VCaP (cell line): ENCODE measurements around the gene ARHGAP25.

Source experiments
- H3K27ac ChIP-seq: fragments of 450-650 bp; 2 replicates; pipeline ENCODE4 v1.5.1; 2017
- TF ChIP-seq, protein P1 (sequence below): fragments of 450-650 bp; conservative IDR thresholded peaks from 2 replicates; pipeline ENCODE4 v1.5.1; 2017; ENCODE audit warnings: mild to moderate bottlenecking, moderate library complexity

ARHGAP25 gene

DNA sequence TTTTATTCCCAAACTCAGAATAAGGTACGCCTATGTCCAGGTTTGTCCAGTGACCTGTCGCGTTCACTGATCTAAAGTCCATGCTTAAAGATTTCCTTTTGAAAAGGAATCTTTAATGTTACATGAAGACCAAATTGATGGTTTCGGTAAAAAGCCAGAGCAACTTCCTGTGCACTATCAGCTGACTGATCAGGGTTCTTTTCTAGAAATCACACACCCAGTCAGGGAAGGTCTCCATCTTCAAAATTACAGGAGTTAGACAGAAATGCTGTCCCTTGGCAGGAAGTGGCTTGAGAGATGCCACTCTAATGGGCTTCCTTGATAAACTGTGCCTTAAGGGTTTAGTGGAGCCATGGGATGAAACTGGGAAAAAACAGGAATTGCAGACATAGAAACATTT, 14.7 kb upstream of the ARHGAP25 start:
- no peak overlapping the region for H3K27ac ChIP-seq
- TF ChIP-seq, protein P1, sequence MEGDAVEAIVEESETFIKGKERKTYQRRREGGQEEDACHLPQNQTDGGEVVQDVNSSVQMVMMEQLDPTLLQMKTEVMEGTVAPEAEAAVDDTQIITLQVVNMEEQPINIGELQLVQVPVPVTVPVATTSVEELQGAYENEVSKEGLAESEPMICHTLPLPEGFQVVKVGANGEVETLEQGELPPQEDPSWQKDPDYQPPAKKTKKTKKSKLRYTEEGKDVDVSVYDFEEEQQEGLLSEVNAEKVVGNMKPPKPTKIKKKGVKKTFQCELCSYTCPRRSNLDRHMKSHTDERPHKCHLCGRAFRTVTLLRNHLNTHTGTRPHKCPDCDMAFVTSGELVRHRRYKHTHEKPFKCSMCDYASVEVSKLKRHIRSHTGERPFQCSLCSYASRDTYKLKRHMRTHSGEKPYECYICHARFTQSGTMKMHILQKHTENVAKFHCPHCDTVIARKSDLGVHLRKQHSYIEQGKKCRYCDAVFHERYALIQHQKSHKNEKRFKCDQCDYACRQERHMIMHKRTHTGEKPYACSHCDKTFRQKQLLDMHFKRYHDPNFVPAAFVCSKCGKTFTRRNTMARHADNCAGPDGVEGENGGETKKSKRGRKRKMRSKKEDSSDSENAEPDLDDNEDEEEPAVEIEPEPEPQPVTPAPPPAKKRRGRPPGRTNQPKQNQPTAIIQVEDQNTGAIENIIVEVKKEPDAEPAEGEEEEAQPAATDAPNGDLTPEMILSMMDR, result no peak

DNA sequence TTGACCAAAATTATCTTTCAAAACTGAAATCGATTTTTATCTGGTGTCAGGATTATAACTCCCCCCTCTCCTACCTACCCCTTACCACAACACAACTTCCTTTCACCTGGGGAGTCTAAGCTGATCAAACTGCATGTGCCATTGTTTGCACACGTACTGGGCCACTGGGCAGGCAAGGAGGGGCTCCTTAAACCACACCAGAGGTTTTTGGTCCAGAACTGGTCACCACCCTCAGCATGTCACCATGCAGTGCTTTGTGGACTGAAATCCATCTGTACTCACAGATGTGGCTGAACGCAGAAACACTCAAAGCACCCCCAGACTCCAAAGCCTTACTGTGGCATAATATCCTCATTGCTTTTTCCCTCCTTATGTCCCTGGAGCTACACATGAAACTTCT, 13.9 kb upstream of the ARHGAP25 start:
- H3K27ac ChIP-seq, result no peak overlapping the region
- TF ChIP-seq, protein P1, result no peak

DNA sequence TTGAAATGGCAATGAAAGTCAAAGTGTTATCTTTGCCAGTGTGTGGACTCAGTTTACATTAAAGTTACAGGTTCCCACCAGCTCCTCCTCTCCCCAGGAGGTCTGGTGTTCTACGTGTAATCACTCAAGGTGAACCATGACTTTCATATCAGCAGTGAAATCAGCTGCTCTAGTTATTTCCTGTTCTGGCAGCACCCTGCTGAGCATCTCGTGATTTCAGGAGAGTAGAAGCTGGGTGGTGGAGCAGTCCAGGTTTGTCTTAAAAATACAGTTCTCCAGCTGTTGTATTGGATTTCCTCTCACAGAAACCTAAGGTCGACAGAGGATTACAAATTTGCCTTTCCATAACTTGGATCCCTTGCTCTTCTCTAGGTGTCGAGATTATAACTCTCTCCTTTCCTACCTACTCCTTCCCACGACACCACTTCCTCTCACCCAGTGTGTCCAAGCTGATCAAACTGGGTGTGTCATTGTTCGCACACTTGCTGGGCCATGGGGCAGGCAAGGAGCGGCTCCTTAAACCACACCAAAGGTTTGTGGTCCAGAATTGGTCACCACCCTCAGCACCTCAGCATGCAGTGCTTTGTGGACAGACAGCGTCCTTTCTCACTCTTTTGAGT, 13.0 kb upstream of the ARHGAP25 start:
- TF ChIP-seq, protein P1, result no peak
- peak overlapping the region; percentile 21; the same call in 1 of the 2 replicates for H3K27ac ChIP-seq

DNA sequence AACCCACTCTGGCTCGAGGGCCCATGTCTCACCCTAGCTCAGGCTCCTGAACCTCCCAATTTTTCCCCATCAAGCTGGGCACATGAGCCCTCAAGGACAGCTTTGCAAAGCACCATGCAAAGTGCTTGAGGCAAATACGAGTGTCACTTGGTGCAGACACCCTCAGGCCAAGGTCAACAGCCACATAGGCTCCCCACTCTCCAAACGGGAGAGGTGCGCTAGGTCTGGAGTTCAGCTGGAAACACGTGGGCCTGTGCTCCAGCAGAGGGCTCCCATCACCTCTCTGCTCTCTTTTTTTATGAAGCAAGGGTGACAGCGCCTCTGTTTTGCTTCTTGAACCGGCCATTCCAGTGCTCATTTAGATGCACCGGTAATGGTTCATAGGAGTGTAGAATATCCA, 11.9 kb upstream of the ARHGAP25 start:
- H3K27ac ChIP-seq, result no peak overlapping the region

DNA sequence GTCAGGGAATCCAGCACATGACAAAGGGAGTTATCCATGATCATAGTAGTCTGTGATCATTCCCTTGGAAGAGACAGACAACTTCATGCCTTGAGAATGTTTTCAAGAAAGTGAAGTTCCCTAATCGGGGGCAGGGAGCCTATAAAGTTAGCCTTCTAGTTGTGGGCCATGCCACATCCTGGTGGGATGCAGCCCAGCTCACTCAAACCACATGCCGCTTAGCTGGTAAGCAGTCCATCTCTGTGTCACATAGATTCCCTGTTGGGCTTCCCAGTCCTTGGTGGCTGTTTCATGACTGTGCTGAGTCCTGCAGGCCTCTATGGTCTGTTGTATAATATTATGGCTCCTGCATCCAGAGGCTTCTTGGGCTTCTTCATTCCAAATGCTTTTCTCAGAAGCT, 11.4 kb upstream of the ARHGAP25 start:
- TF ChIP-seq, protein P1, result no peak

More for the DNA sequence above, 11.9 kb upstream of the ARHGAP25 start:
- TF ChIP-seq, protein P1, result no peak

DNA sequence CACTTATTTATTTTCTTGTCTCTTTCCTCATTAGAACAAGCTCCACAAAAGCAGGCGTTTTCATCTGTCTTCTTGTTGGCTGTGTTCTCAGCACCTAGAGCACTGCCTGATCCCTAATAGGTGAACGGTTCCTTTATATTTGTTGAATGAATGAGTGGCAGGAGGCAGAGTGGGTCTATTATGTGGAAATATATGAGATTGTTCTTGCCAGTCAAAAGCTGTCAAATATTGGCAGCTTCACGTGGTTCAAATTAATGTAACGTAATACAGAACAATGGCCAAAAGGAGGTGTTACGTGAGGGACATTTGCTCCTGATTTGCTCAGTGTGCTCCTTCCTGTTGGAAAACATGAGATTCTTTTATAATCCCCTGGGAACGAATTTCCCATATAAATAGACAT, 8.5 kb upstream of the ARHGAP25 start:
- H3K27ac ChIP-seq, result no peak overlapping the region
- TF ChIP-seq, protein P1, result no peak

More for the DNA sequence above, 11.4 kb upstream of the ARHGAP25 start:
- no peak overlapping the region for H3K27ac ChIP-seq

DNA sequence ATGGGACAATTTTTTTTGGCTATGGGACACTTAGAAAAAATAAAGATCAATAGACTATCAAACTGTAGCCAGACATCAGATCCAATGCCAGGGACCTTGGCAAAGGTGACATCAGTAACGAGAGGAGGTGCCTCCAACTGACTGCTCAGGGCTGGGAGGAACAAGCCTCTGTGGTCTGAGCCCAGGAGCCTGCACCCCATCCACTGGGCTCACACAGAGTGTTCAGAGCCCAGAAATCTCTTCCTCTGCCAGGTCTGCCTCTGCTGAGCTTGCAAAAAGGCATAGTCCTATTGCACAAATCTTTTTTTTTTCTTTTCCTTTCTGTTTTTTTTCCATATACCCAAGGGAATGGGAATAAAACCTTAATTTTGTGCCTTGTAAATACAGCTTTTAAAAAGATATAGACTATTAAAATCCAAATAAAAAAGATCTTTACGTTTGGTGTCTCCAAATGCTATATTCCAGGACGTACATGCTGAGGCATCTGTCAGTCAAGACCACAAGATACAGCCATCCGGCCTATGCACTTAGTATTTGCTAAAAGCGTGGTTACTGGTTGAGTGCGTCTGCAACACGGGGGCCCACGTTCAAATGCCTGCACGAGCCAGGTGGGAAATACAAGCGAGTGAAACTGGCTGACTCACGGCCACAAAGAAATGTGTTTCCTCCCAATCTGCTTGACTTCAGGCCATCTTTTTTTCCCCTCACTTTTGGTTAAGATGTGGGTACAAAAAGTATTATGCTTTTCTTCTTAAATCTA, 7.8 kb upstream of the ARHGAP25 start:
- no peak overlapping the region for H3K27ac ChIP-seq

More for the DNA sequence above, 7.8 kb upstream of the ARHGAP25 start:
- TF ChIP-seq, protein P1, result no peak
